K562 (cell line): Measurements from ENCODE around the gene PRELID3B. TPM values are rescaled to one million over a fixed set of nuclear protein-coding genes. Genes with fewer than 3 reads are reported as not detected.

Experiments
- DNMT1 ChIP-seq: fragments of 450-650 bp; IDR thresholded peaks from 2 replicates; pipeline ENCODE4 v1.6.1; 2016; ENCODE audit warnings: antibody characterized with exemption, mild to moderate bottlenecking
- EWSR1 ChIP-seq: fragments of 450-650 bp; IDR thresholded peaks from 2 replicates; pipeline ENCODE4 v1.6.1; 2018; ENCODE audit warnings: borderline replicate concordance, mild to moderate bottlenecking, low read depth, moderate library complexity; ENCODE audit not compliant: partially characterized antibody
- IRF2 ChIP-seq: sonication (generic); formaldehyde crosslinking; IDR thresholded peaks from 2 replicates; pipeline ENCODE4 v1.8.1; 2022; ENCODE audit warnings: mild to moderate bottlenecking, missing genetic modification reagents
- MCM3 ChIP-seq: fragments of 450-650 bp; IDR thresholded peaks from 2 replicates; pipeline ENCODE4 v1.6.1; 2016
- NCOA1 ChIP-seq: fragments of 450-650 bp; IDR thresholded peaks from 2 replicates; pipeline ENCODE4 v1.6.1; 2016; ENCODE audit warnings: low read depth
- NRF1 ChIP-seq, 2 experiments: fragments of 450-650 bp; IDR thresholded peaks in 1 of 2; conservative IDR thresholded peaks in 1 of 2; 2 replicates each; pipeline ENCODE4 v1.6.1; 2014; ENCODE audit warnings: mild to moderate bottlenecking in 2 of 2
- PRMT5 ChIP-seq: sonication (generic); formaldehyde crosslinking; IDR thresholded peaks from 2 replicates; pipeline ENCODE4 v1.5.0; 2020; ENCODE audit warnings: missing genetic modification reagents
- SRSF1 ChIP-seq: fragments of 200-400 bp; formaldehyde crosslinking; IDR thresholded peaks from 2 replicates; pipeline ENCODE4 v1.6.1; 2017; ENCODE audit warnings: mild to moderate bottlenecking, low read depth, low read length, moderate library complexity
- TRIM24 ChIP-seq, 2 experiments: fragments of 450-650 bp; IDR thresholded peaks; 2 replicates each; pipeline ENCODE4 v1.6.1; 2016
- XRCC4 ChIP-seq: IDR thresholded peaks from one replicate; pipeline ENCODE4 v1.6.1; 2011; ENCODE audit not compliant: insufficient read depth, insufficient read length; ENCODE audit errors: extremely low read depth
- ZFP1 ChIP-seq: fragments of 450-650 bp; formaldehyde crosslinking; IDR thresholded peaks from 2 replicates; pipeline ENCODE4 v1.4.0; 2020; ENCODE audit warnings: mild to moderate bottlenecking, mixed read lengths
- ZKSCAN8 ChIP-seq: fragments of 200-800 bp; sonication (Bioruptor generic); IDR thresholded peaks from 2 replicates; pipeline ENCODE4 v1.6.1; 2016; ENCODE audit warnings: missing genetic modification characterization, missing compliant biosample characterization
- ZNF174 ChIP-seq: fragments of 250-450 bp; sonication (Bioruptor Pico); IDR thresholded peaks from 2 replicates; pipeline ENCODE4 v1.4.0; 2020; ENCODE audit warnings: mild to moderate bottlenecking
- ZNF407 ChIP-seq: fragments of 450-650 bp; IDR thresholded peaks from 2 replicates; pipeline ENCODE4 v1.6.1; 2016; ENCODE audit warnings: low read depth
- polyA plus RNA-seq, 8 experiments: library from polyadenylated mRNA; depleted of rRNA in 4 of 8; stranded (reverse) in 5 of 8; unstranded in 3 of 8; fragments of >200 nt; fragmentation: Nextera tagmentation in 2 of 8; fragmentation: Illumina TruSeq in 1 of 8; extraction: Ambion mirVana in 2 of 8; extraction: Trizol in 1 of 8; gene quantifications; 2 replicates each; pipeline versions ENCODE4 v1.2.1 to v1.2.3, GENCODE V29; 2011 to 2014; ENCODE audit warnings: inconsistent platforms in 1 of 8, missing spikeins in 1 of 8
- total RNA-seq, 7 experiments: library from RNA; depleted of rRNA in 6 of 7; stranded (reverse); fragments of >200 nt in 6 of 7; fragmentation: Illumina TruSeq in 2 of 7; extraction: Trizol in 2 of 7; gene quantifications; 2 replicates each; pipeline versions ENCODE4 v1.2.1 to v1.2.3, GENCODE V29; 2011 to 2021; ENCODE audit warnings: low replicate concordance in 1 of 7
- TF ChIP-seq, protein P1 (sequence below): sonication (generic); formaldehyde crosslinking; IDR thresholded peaks from 2 replicates; pipeline ENCODE4 v1.8.0; 2023; ENCODE audit warnings: mild to moderate bottlenecking, missing genetic modification reagents
- TF ChIP-seq, protein P2 (sequence below): fragments of 250-450 bp; sonication (Bioruptor Pico); IDR thresholded peaks from 2 replicates; pipeline ENCODE4 v1.8.0; 2022; ENCODE audit warnings: moderate library complexity, mild to moderate bottlenecking, inconsistent platforms

PRELID3B gene
- total and polyA plus RNA-seq, 9 of the 15 experiments (the other 6 are each of a cell fraction or from before 2014, with no cell fraction given): 77.0 to 186 (median 101) TPM

DNA sequence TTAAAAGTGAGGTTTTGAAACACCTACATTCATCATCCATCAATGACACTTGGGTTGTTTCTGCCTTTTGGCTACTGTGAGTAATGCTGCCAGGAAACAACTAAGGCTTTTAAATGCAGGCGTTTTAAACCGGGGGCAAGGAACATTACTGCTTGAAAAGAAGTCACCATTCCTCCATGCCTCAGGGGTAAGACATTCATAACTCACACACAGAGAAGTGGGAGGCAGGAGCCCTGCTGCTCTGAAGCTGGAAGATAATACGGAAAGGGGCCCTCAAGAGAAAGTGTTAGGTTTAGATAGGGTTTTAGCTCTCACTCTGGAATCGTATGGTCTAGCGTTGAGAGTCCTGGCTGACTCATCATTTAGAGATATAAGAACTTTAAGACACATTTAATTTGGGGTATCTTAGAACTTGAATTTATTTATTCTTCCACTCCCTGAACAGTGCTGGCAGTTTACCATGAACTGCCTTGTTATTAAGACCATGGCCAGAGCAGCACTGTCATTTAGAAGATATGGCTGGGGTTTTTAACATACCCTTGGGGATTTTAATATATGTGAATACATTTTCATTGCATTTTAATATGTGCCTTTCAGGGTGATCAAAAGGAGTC is 21.5 kb downstream of the PRELID3B start (continued):
- TF ChIP-seq, protein P1, sequence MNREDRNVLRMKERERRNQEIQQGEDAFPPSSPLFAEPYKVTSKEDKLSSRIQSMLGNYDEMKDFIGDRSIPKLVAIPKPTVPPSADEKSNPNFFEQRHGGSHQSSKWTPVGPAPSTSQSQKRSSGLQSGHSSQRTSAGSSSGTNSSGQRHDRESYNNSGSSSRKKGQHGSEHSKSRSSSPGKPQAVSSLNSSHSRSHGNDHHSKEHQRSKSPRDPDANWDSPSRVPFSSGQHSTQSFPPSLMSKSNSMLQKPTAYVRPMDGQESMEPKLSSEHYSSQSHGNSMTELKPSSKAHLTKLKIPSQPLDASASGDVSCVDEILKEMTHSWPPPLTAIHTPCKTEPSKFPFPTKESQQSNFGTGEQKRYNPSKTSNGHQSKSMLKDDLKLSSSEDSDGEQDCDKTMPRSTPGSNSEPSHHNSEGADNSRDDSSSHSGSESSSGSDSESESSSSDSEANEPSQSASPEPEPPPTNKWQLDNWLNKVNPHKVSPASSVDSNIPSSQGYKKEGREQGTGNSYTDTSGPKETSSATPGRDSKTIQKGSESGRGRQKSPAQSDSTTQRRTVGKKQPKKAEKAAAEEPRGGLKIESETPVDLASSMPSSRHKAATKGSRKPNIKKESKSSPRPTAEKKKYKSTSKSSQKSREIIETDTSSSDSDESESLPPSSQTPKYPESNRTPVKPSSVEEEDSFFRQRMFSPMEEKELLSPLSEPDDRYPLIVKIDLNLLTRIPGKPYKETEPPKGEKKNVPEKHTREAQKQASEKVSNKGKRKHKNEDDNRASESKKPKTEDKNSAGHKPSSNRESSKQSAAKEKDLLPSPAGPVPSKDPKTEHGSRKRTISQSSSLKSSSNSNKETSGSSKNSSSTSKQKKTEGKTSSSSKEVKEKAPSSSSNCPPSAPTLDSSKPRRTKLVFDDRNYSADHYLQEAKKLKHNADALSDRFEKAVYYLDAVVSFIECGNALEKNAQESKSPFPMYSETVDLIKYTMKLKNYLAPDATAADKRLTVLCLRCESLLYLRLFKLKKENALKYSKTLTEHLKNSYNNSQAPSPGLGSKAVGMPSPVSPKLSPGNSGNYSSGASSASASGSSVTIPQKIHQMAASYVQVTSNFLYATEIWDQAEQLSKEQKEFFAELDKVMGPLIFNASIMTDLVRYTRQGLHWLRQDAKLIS: no peak
- TF ChIP-seq NRF1 (conservative IDR thresholded peaks at IDR 0.05 in 1 of 2, IDR thresholded peaks at IDR 0.05 in 1 of 2) (peak in 1 of 2 experiments; percentile 22; a peak in 1 of 4 replicates), DNMT1 (no peak), ZNF174 (CRISPR knock-in tag) (no peak), SRSF1 (no peak), IRF2 (CRISPR knock-in tag) (no peak), XRCC4 (no peak), MCM3 (no peak), ZKSCAN8 (CRISPR knock-in tag) (peak; percentile 70; the same call in 1 of the 2 replicates), NCOA1 (peak; percentile 83; the same call in 1 of the 2 replicates), EWSR1 (no peak), PRMT5 (CRISPR knock-in tag) (no peak), ZNF407 (no peak), TRIM24 (IDR thresholded peaks at IDR 0.05) (peak; percentile 71 to 86), ZFP1 (CRISPR knock-in tag) (no peak; the same call in 1 of the 2 replicates)
- TF ChIP-seq, protein P2, sequence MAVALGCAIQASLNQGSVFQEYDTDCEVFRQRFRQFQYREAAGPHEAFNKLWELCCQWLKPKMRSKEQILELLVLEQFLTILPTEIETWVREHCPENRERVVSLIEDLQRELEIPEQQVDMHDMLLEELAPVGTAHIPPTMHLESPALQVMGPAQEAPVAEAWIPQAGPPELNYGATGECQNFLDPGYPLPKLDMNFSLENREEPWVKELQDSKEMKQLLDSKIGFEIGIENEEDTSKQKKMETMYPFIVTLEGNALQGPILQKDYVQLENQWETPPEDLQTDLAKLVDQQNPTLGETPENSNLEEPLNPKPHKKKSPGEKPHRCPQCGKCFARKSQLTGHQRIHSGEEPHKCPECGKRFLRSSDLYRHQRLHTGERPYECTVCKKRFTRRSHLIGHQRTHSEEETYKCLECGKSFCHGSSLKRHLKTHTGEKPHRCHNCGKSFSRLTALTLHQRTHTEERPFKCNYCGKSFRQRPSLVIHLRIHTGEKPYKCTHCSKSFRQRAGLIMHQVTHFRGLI: no peak
